SK-N-MC (cell line): Measurements from ENCODE around the gene HLA-DMB.

Experiments used
- DNase-seq: peaks from one replicate; pipeline ENCODE4 v3.0.0-alpha.2; 2011; ENCODE audit warnings: low read depth, low spot score
- H3K27ac ChIP-seq: fragments of 200-600 bp; sonication (generic); 2 replicates; pipeline ENCODE4 v1.5.1; 2016; ENCODE audit warnings: mixed run types
- H3K36me3 ChIP-seq: fragments of 200-600 bp; sonication (generic); 2 replicates; pipeline ENCODE4 v1.6.1; 2017; ENCODE audit warnings: antibody characterized with exemption, low read length, mixed read lengths; ENCODE audit not compliant: insufficient read depth
- H3K4me3 ChIP-seq: fragments of 200-600 bp; sonication (generic); 2 replicates; pipeline ENCODE4 v1.5.1; 2016
- H3K9ac ChIP-seq: fragments of 200-600 bp; sonication (generic); 2 replicates; pipeline ENCODE4 v1.8.0; 2017; ENCODE audit warnings: mixed run types, mixed read lengths; ENCODE audit not compliant: insufficient read length
- H3K9me3 ChIP-seq: fragments of 200-600 bp; sonication (generic); 2 replicates; pipeline ENCODE4 v1.6.1; 2017; ENCODE audit warnings: low read depth, mild to moderate bottlenecking, antibody characterized with exemption, low read length, moderate library complexity, mixed read lengths
- EZH2 ChIP-seq: fragments of 200-600 bp; sonication (generic); IDR thresholded peaks from one replicate; pipeline ENCODE4 v1.6.1; 2017; ENCODE audit warnings: antibody characterized with exemption
- FOXP2 ChIP-seq: optimal IDR thresholded peaks from 2 replicates; pipeline ENCODE3; 2011; ENCODE audit warnings: mild to moderate bottlenecking, moderate library complexity; ENCODE audit not compliant: insufficient read depth; ENCODE audit errors: extremely low read length, control extremely low read depth
- POLR2AphosphoS5 ChIP-seq: IDR thresholded peaks from 2 replicates; pipeline ENCODE4 v1.6.1; 2012; ENCODE audit warnings: mild to moderate bottlenecking, low read depth, low read length, borderline replicate concordance

The HLA-DMB gene

DNA sequence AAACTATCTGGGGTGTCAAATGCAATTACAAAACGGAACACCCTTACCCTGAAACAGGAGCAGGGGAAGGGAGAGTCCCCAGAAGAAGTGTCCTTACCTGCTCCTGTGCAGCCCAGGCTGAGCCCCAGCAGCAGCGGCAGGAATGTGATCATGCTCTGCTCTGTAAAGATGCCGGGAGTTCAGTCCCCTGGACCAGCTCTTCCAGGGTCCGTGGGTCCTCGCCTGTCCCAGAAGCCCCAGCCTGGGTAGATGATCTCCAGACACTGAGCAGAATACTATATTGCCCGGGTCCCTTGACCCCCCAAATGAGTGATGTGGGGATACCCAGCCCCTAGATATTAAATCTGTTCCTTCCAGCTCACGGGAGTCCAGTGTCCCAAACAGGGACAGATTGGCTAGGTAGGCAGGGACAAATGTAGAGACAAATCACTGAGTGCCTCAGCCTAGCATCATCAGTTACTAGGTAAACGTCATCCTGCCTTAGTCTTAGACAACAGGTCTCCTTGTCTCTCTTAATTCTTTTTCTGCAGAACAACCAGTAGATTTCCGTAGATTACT lies at the start of gene HLA-DMB:
HLA-DMB (minus strand) TSS at position 373 of the 558 bp plus-strand sequence; CDS start at position 152, 221 bp downstream.
- Histone ChIP-seq H3K27ac (no peak within 1 kb of the TSS), H3K9ac (no peak within 1 kb of the TSS), H3K9me3 (no peaks in the 10 kb centered on the region), H3K36me3 (no peaks in the 10 kb centered on the region), H3K4me3 (no peak within 1 kb of the TSS)
- TF ChIP-seq EZH2 (no peak), FOXP2 (no peak), POLR2AphosphoS5 (no peak)
- DNase-seq, result no peak

DNA sequence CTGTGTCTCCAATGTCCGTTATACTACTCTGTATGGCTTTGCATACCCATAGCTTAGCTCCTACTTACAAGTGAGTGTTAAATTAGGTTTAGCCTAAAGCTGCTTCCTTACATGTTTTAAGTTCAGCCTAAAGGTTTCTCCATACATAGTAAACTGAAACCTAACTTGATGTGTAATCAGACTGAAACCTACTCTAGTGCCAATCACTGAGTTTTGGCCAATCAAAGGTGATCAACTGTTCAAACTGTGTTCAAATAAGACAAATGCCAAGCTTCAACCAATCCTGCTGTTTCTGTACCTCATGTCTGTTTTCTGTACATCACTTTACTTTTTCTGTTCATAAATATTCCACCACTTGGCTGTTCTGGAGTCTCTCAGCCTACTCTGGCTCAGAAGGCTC lies 48.5 kb upstream of the HLA-DMB start:
- Histone ChIP-seq H3K9ac (no peak overlapping the region), H3K4me3 (no peak overlapping the region), H3K36me3 (no peaks in the 10 kb centered on the region), H3K27ac (no peak overlapping the region), H3K9me3 (no peaks in the 10 kb centered on the region)
- DNase-seq, result no peak
- TF ChIP-seq FOXP2 (no peak), EZH2 (no peak), POLR2AphosphoS5 (no peak)

- Histone ChIP-seq H3K27ac (peak overlapping the region; percentile 62; the same call in 1 of the 2 replicates), H3K36me3 (peaks cover 27% of the 10 kb centered on the region)
- DNase-seq, result no peak
Observed at GRCh38 chr6:32984622-32985389, 44.0 kb upstream of the HLA-DMB start.

GRCh38 chr6:32983964-32984621 lies 43.3 kb upstream of the HLA-DMB start:
- H3K36me3 ChIP-seq, result peaks cover 34% of the 10 kb centered on the region
- H3K9me3 ChIP-seq, result no peaks in the 10 kb centered on the region

More at GRCh38 chr6:32984622-32985389, 44.0 kb upstream of the HLA-DMB start:
- Histone ChIP-seq H3K4me3 (no peak overlapping the region), H3K9me3 (no peaks in the 10 kb centered on the region), H3K9ac (no peak overlapping the region)
- no peak; the same call in 1 of the 2 replicates for TF ChIP-seq POLR2AphosphoS5
- no peak for TF ChIP-seq FOXP2

GRCh38 chr6:32983493-32983848 lies 42.6 kb upstream of the HLA-DMB start:
- Histone ChIP-seq H3K4me3 (no peak overlapping the region), H3K9ac (no peak overlapping the region), H3K27ac (peak overlapping the region; percentile 58), H3K9me3 (no peaks in the 10 kb centered on the region), H3K36me3 (peaks cover 40% of the 10 kb centered on the region)
- no peak for DNase-seq
- TF ChIP-seq EZH2, result no peak
- no peak for TF ChIP-seq FOXP2
- no peak; the same call in 1 of the 2 replicates for TF ChIP-seq POLR2AphosphoS5

More at GRCh38 chr6:32983964-32984621, 43.3 kb upstream of the HLA-DMB start:
- H3K27ac ChIP-seq, result peak overlapping the region; percentile 62
- no peak for DNase-seq
- no peak overlapping the region for H3K9ac ChIP-seq
- no peak overlapping the region for H3K4me3 ChIP-seq
- TF ChIP-seq FOXP2, result no peak
- no peak for TF ChIP-seq EZH2
- no peak for TF ChIP-seq POLR2AphosphoS5

- no peak for DNase-seq
- Histone ChIP-seq H3K9me3 (no peaks in the 10 kb centered on the region), H3K36me3 (peaks cover 46% of the 10 kb centered on the region), H3K4me3 (no peak overlapping the region), H3K27ac (peak overlapping the region; percentile 78), H3K9ac (no peak overlapping the region)
- TF ChIP-seq POLR2AphosphoS5 (no peak; the same call in none of the 2 replicates), EZH2 (no peak), FOXP2 (no peak)
Observed at GRCh38 chr6:32982702-32983492, 42.1 kb upstream of the HLA-DMB start.

DNA sequence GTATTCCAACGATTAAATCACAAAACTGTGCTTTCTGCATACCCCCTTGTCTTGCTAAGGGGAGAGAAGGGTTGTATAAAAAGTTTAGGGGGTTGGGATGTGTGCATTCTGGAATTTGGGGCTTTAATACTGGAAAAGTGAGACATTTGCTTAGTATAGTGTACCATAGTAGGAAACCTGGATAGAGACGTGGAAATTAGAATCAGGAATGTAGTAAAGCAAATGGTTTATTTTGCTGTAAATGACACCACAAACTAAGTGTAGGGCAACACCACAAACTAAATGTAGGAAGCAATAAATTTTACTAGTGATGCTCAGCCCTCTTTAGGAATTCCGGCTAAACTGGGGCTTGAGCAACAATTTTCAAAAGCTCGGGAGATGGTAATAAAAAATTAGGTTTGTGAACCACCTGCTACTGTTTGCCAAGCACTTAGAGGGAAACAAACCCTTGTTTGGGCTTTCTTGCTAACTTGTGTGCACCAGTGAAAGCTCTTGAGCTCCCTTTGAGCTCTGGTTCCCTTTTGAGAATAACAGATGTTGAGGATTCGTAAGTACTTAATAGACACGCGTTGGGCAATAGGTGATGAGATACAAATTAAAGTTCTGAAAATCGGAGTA lies 41.4 kb upstream of the HLA-DMB start:
- TF ChIP-seq POLR2AphosphoS5 (peak; percentile 57), FOXP2 (no peak), EZH2 (no peak)
- H3K9me3 ChIP-seq, result no peaks in the 10 kb centered on the region
- DNase-seq, result no peak
- H3K36me3 ChIP-seq, result peaks cover 53% of the 10 kb centered on the region
- H3K9ac ChIP-seq, result no peak overlapping the region
- peak overlapping the region; percentile 78 for H3K27ac ChIP-seq
- H3K4me3 ChIP-seq, result no peak overlapping the region
